HG02970 (cell line): ENCODE results near the gene DNAH11.
"Not testable (repeated sequence)": the region's sequence is repeated elsewhere in the genome, so short reads cannot be mapped to it uniquely, and the experiment has no call there.

Experiments
- ATAC-seq: cut with Tn5 transposase; IDR thresholded peaks from one replicate; pipeline ENCODE4 v1.9.1; 2021; ENCODE audit warnings: mild to moderate bottlenecking, moderate library complexity, moderate number of reproducible peaks; ENCODE audit not compliant: unreplicated experiment, low FRiP score

The DNAH11 gene, protein sequence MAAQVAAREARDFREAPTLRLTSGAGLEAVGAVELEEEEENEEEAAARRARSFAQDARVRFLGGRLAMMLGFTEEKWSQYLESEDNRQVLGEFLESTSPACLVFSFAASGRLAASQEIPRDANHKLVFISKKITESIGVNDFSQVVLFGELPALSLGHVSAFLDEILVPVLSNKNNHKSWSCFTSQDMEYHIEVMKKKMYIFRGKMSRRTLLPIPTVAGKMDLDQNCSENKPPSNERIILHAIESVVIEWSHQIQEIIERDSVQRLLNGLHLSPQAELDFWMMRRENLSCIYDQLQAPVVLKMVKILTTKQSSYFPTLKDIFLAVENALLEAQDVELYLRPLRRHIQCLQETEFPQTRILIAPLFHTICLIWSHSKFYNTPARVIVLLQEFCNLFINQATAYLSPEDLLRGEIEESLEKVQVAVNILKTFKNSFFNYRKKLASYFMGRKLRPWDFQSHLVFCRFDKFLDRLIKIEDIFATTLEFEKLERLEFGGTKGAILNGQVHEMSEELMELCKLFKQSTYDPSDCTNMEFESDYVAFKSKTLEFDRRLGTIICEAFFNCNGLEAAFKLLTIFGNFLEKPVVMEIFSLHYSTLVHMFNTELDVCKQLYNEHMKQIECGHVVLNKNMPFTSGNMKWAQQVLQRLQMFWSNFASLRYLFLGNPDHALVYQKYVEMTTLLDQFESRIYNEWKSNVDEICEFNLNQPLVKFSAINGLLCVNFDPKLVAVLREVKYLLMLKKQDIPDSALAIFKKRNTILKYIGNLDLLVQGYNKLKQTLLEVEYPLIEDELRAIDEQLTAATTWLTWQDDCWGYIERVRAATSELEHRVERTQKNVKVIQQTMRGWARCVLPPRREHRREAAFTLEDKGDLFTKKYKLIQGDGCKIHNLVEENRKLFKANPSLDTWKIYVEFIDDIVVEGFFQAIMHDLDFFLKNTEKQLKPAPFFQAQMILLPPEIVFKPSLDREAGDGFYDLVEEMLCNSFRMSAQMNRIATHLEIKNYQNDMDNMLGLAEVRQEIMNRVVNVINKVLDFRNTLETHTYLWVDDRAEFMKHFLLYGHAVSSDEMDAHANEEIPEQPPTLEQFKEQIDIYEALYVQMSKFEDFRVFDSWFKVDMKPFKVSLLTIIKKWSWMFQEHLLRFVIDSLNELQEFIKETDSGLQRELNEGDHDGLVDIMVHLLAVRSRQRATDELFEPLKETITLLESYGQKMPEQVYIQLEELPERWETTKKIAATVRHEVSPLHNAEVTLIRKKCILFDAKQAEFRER (N-terminal part only)

DNA sequence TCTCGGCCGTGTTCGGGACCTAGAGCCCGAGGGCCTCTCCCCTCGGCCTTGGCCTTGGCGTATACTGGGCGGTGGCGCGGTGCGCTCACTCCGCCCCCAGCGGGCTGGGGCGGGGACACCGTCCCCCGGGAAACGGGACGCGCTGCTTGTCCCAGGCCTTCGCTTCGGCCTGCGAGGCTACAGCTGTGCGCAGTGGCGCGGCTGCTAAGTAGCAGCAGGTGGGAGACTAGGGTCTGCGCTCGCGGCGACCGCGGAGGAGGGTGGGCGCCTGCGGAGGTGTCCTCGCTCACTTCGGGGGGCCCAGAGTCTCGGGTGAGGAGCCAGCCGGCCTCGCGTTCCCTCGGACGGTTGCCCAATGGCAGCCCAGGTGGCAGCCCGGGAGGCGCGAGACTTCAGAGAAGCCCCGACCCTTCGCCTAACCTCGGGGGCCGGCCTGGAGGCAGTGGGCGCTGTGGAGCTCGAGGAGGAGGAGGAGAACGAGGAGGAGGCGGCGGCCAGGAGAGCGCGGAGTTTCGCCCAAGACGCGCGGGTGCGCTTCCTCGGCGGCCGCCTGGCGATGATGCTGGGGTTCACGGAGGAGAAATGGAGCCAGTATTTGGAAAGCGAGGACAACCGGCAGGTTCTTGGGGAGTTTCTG is at the start of gene DNAH11:
Gene DNAH11, plus strand, starts transcription at position 149 of the 637 bp plus-strand sequence. Its CDS starts 207 bp downstream, at position 356.
- no peak for ATAC-seq

DNA sequence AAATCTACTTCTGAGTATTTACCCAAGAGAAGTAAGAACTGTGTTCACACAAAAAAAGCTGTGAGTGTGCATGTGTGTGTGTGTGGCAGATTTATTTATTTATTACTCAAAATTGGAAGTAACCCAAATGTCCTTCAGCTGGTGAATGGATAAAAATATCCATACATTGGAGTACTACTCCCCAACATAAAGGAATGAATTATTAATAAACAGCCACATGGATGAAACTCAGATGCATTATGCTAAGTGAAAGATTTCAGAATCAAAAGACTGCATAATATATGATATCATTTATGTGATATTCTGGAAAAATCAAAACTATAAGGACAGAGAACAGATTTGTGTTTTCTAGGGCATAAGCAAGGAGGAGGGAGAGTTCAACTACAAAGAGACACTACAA is 47.1 kb upstream of the DNAH11 start:
- no peak for ATAC-seq

DNA sequence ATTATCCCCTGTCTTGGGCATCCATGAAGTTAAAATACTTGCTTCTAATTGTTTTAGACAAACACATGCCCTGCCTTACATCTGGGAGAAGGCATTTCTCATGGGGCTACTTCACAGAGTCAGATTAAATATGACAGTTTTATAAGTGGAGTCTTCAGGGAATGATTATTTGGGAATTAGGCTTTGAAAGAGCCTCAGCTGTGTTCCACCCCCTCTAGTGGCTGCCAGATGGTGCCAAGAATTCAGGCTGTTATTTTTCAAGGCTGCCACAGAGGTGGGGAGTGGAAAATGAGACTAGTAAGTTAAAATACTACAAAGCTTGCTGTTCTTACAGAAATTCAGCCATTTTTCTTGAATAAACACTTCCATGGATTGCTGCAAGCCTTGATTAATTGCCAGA is 45.8 kb upstream of the DNAH11 start:
- ATAC-seq = no peak

DNA sequence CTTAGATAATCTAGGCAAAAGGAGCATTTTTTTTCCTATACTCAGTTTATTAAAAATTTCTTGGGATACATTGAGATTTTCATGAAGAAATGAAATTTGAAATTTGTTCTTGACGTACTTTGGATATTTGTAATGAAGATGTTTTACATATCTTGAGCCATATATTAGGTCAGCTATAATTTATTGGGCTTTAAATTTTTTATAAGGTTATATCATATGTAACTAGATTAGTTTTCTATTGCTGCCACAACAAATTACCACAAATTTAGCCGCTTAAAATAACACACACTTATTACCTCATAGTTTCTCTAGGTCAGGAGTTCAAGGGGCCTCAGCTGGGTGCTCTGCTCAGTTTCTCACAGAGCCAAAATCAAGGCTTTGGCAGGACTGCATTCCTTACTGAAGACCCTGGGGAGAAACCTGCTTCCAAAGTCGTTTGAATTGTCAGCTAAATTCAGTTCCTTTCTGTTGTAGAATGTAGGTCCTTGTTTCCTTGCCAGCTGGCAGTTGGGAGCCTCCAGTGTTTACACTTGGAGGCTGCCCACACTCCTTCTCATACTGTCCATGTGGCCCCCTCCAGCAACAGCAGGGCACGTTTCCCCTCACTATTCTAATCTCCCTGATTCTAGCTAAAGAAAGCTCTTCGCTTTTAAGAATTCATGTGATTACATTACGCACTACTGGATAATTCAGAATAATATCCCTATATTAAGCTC is 42.6 kb upstream of the DNAH11 start:
- no peak for ATAC-seq

DNA sequence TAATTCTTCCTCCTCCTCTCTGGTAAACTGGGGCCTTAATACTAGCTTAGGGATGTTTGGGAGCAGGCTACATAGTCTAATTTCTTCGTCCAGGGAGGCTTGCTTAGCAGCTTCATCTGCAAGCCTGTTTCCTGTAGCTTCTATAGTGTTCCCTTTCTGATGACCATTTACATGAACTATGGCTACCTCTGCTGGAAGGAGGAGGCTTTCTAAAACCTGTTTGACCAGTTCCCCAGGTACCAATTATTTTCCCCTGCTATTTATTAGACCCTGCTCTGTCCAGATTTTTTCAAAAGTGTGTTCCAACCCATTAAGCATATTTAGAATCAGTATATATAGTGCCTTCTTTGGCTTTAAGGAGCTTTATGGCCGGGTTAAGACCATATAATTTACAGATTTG is 38.8 kb upstream of the DNAH11 start:
- no peak for ATAC-seq

DNA sequence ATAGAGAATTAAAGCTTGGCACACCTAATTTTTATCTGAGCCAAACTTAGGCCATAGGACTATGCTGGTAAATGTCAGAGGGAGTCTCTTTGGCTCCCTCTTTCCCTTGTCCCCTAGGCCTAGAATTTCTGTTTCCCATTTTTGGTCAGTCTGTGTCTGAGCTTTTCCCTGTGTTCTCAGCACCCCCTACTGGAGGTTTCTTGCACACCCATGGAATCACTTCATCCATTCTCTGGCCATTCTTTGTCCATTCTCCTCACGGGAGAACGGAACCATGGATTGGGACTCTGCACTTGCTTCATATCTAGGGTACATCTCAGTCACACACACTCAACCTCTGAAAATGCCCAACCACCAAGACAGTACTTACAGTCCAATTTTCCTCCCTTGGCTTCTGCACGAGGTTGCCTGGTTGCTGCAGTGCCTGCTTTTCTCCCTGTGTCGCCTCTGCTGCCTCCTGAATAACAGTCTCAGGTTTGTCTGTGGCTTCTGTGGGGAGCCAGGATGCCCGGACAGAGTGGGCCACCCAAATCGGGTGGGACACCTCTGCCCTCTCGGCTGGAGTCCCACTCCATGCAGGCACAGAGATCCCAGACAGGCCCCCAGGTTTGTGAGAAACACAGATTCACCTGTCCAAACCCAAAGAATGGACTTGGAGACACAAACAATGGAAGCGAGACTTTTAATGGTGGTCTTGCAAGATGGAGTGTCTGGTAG is 35.1 kb upstream of the DNAH11 start:
- no peak for ATAC-seq

DNA sequence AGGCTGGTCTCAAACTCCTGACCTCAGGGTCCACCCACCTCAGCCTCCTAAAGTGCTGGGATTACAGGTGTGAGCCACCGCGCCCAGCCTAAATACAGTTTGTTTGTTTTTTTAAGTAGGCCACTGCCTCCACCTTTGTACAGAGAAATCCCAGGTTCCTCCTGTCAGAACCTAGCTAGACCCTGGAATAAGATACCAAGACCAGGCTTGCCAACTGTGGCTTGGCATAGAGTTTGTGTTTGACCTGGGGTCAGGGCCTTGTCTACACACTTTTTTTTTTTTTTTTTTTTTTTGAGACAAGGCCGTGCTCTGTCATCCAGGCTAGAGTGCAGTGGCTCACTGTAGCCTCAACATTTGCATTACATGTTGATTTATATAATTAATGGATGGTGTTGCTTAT is 34.3 kb upstream of the DNAH11 start:
- ATAC-seq = no peak

DNA sequence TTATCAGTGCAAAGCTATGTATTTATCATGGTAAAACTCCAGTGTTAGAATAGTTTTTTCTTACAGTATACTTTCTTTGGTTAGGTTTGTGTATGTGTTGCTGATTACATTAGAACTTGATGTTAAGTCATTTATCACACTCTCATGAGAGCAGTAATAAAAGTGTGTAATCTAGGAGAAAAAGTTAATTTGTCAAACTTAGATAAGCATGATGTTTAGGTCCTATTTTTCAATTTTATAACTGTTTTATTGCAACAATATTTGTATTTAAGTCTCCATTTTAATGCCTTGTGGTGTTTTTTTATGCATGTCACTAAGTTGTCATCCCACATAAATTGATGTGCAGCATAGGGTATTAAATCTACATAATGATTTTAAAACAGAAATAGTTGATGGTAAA is 28.8 kb upstream of the DNAH11 start:
- ATAC-seq = no peak

DNA sequence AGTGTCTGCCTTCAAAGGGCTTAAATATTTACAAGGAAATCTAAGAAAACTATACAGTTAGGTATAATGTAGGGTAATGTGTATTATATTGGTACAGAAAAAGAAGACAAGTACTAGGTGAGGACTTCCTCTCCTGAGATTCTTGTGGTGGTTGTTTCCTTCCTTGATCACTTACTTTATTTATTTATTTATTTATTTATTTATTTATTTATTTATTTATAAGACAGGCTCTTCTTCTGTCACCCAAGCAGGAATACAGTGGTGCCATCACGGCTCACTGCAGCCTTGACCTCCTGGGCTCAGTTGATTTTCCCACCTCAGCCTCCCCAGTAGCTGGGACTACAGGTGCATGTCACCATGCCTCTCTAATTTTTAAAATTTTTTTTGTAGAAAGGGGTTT is 18.2 kb upstream of the DNAH11 start:
- no peak for ATAC-seq

DNA sequence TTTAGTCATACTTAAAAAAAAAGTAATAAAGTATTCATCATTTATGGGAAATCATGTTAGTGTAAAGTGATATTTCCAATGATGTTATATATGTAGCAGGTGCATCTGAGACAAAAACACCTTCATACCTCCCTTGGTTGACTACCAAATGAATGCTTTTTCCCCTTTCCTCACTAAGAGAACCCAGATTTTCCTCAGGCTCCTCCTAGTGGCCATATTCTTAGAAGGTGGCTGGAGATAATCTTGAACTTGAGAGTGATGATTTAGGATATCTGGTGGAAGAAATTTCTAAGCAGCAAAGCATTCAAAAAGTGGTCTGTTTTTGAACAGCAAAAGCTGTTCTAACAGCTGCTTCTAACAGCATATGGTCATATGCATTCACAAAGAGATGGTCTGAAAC is 16.8 kb upstream of the DNAH11 start:
- no peak for ATAC-seq

DNA sequence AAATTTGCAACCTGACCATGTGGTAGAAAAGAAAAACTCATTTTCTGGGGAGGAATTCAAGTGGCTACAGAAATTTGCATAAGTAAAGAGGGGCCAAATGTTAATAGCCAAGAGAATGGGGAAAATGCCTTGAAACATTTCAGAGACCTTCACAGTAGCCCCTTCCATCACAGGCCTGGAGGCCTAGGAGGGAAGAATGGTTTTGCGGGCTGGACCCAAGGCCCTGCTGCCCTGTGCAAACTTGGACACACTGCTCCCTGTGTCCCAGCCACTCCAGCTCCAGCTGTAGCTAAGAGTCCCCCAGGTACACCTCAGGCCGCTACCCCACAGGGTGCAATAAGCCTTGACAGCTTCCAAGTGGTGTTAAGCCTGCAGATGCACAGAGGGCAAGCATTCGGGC is 16.4 kb upstream of the DNAH11 start:
- ATAC-seq = no peak

DNA sequence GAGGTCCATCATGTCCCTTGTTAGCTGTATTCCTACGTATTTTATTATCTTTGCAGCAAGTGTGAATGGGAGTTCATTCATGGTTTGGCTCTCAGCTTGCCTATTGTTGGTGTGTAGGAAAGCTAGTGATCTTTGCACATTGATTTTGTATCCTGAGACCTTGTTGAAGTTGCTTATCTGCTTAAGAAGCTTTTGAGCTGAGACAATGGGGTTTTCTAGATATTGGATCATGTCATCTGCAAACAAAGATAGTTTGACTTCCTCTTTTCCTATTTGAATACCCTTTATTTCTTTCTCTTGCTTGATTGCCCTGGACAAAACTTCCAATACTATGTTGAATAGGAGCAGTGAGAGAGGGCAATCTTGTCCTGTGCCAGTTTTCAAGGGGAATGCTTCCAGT is 10.4 kb upstream of the DNAH11 start:
- not testable (repeated sequence) for ATAC-seq

DNA sequence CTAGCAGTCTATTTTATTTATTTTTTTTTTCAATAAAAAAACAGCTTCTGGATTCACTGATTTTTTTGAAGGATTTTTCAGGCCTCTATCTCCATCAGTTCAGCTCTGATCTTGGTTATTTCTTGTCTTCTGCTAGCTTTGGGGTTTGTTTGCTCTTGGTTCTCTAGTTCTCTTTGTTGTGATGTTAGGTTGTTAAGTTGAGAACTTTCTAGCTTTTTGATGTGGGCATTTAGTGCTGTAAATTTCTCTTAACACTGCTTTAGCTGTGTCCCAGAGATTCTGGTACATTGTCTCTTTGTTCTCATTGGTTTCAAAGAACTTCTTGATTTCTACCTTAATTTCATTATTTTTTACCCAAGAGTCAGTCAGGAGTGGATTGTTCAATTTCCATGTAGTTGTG is 9.2 kb upstream of the DNAH11 start:
- ATAC-seq = not testable (repeated sequence)

DNA sequence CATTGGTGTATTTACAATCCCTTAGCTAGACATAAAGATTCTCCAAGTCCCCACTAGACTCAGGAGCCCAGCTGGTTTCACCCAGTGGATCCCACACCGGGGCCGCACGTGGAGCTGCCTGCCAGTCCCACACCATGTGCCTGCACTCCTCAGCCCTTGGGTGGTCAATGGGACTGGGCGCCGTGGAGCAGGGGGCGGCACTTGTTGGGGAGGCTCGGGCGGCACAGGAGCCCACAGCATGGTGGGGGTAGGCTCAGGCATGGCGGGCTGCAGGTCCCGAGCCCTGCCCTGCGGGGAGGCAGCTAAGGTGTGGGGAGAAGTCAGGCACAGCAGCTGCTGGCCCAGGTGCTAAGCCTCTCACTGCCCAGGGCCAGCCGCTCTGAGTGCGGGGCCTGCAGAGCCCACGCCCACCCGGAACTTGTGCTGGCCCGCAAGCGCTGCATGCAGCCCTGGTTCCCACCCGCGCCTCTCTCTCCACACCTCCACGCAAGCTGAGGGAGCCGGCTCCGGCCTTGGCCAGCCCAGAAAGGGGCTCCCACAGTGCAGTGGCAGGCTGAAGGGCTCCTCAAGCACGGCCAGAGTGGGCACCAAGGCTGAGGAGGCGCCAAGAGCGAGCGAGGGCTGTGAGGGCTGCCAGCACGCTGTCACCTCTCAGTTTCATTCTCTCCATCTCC is 6.3 kb upstream of the DNAH11 start:
- not testable (repeated sequence) for ATAC-seq

DNA sequence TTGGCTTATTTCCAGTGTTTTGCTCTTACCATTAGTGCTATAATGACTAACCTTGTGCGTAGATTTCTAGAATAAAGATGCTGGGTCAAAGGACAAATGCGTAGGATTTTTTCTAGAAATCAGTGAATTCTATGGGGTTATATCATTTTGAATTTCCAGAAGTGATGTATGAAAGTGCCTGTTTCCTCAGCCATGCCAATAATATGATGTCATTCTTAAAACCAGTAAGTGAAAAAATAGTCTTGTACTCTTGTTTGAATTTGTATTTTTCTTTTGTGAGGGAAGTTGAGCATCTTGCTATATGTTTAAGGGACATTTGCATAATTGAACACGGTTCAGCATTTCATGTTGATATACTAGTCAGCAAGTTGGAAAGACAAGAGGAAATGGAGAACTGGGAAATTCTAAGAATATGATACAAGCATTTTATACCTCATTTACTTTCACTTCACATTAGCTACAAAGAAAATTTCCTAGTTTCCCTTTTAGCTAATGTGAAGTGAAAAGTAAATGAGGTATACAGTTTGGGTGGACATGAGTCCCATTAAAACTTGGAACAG is 3.8 kb upstream of the DNAH11 start:
- no peak for ATAC-seq

DNA sequence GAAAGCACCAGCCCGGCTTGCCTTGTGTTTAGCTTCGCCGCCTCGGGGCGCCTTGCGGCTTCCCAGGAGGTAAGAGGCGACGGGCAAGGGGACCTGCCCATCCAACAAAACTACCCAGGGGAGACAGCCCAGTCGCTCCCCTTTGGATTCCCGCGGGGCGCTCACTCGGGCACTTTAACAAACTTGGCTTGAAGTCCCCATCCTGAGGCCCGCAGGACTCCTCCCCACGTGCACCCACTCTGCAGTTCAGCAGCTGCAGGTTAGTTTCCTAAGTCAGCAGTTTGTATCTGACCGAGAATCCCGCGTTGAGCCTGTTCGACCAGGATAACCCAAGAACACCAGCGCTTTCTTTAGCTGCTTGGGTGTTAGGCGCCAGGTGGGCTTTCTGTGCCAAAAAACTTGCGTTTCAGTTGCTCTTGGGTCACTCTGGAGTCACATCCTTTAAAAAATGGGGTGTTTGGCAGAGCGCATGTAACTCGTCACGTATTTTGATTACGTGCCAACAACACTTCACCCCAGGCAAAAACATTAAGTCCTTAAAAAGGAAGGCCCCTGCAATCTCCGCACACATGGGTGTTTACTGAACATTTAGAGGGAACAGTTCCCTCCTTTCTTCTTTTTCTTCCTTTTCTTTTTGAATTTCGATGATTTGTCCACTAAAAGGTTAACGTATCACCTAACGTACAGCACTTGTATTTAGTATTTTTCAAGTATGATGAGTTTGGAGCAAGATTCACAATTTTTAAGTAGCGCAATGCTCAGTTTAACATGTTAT is 876 bp downstream of the DNAH11 start:
- no peak for ATAC-seq

DNA sequence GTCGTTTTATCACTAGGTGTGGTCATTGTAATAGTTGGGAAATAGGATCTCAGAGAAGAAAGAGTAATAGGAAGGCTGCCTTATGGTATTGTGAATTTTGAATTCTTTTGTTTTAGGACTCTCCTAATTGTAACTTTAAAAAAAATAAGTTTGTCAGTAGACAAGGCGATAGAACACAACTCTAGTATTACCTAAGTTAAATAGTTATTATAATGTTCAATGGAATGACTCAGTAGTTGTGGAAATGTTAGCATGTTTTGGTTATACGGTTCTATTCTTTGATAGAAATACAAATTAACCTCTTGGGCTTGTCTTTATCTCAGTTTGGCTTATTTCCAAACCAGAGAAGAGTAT is 1.4 kb downstream of the DNAH11 start:
- ATAC-seq = no peak

DNA sequence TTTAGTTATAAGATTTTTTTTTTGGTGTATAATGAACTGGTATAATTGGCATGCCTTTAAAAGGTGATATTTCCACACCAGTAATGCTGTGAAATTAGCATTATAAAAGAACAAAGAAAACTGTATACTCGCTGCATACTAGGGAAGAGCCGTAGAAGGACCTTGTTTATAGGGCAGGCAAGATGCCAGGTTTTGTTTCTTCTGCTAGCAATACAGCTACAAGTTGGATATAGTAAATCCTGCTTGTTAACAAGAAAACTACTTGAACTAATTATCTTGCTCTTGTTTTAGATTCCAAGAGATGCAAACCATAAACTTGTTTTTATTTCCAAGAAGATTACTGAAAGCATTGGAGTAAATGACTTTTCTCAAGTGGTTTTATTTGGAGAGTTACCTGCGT is 1.9 kb downstream of the DNAH11 start:
- ATAC-seq = no peak
